ENCODE results near the gene HVCN1.

DNA sequence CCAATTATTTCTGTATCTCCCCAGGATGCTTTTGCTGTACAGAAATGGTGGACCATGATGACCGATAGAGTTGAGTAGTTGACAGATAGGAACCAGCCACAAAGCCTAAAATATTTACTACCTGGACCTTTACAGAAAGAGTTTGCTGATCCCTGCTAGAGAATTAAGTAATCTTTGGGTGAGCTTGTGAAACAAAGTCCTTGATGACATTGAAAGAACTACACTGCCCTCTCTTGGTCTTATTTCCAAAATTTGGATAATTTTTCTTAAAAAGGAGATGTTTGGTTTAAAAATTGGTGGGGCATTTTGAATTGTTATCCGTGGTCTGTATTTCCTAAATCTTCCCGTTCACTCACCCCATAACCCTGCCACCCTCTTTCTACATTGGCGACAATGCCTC is 88.7 kb downstream of the HVCN1 start:
- TF ChIP-seq CTCF (IDR thresholded peaks at IDR 0.05) (peak; percentile 12 to 78 (median 40)), EP300 (IDR thresholded peaks at IDR 0.05) (no peak)
